GM19455 (cell line): Measurements from ENCODE around the gene SETD1B.
"Not testable (repeated sequence)": the region's sequence is repeated elsewhere in the genome, so short reads cannot be mapped to it uniquely, and the experiment has no call there.

Source experiments
- ATAC-seq: cut with Tn5 transposase; IDR thresholded peaks from one replicate; pipeline ENCODE4 v1.9.1; 2021; ENCODE audit not compliant: unreplicated experiment

Gene SETD1B

DNA sequence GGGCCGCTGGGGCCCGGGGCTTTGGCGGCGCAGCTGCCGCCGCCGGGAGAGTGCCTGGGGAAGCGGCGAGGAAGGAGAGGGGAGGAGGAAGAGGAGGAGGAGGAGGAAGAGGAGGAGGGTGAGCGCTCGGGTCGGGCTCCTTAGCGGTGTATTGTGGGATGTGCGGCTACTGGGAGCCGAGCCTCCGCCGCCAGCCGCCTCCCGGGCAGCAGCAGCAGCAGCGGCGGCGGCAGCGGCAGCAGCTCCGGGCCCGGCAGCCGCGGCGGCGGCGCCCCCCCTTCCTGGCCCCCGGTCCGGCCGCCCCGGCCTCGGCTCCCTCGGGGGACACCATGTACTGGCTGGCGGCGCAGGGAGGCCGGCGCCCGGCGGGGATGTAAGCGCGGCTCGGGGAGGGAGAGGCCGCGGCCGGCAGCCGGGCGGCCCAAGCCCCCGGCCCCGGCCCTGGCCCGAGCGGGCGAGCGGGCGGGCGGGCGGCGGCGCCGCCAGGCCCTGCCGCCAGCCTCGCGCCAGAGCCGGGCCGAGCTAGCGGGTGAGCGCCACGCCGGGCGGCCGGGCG is at the start of gene SETD1B:
Gene SETD1B (plus strand): TSS at position 149 of the 556 bp plus-strand sequence. CDS start 729 bp downstream, outside the sequence.
- ATAC-seq: no peak

DNA sequence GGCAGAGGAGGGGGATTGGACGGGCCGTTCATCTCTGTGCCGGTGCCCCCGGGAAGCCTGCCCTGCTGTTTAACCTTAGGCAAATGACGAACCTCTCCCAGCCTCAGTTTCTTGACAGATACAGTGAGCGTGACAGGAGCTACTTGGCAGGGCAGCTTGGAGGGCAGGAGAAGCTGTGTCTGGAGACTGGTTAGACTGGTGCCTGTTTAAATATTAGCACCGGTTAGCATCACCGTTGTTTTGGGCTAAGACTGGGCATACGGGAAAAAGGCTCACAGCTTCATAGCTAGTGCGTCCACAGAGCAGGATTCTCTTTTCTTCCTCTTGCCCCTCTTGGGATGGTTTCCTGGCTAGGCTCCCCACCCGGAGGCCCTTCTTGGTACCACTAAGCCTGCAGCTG is 49.0 kb upstream of the SETD1B start:
- no peak for ATAC-seq

DNA sequence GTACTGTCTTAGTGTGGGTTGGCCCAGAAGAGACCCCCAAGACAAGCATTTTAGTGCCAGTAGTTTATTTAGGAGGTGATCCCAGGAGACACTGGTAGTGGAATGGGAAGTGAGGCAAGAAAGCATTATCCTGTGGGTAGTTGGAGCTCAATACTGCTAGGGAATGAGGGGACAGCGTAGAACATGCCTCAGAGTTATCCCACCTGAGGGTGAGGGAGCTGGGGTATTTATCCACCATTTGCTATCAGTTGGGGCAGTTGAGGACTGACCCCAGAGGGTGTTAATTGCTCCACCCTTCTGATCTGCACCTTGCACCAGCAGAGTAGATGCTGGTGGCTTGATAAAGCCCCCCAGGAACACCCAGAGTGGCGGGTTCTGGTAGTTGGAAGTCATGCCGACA is 48.2 kb upstream of the SETD1B start:
- ATAC-seq: no peak

DNA sequence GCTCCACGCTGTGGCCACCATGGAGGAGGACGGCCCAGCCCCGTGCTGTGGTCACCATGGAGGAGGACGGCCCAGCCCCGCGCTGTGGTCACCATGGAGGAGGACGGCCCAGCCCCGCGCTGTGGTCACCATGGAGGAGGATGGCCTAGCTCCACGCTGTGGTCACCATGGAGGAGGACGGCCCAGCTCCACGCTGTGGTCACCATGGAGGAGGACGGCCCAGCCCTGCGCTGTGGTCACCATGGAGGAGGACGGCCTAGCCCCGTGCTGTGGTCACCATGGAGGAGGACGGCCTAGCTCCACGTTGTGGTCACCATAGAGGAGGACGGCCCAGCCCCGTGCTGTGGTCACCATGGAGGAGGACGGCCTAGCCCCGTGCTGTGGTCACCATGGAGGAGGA is 45.3 kb upstream of the SETD1B start:
- ATAC-seq: not testable (repeated sequence)

- no peak for ATAC-seq
Observed at GRCh38 chr12:121762269-121762668, 41.5 kb upstream of the SETD1B start.

- ATAC-seq: no peak
Observed at GRCh38 chr12:121764808-121765207, 39.0 kb upstream of the SETD1B start.

- no peak for ATAC-seq
Observed at GRCh38 chr12:121765573-121765972, 38.2 kb upstream of the SETD1B start.

GRCh38 chr12:121766290-121767039 is 37.3 kb upstream of the SETD1B start:
- ATAC-seq: no peak

- ATAC-seq: no peak
Observed at GRCh38 chr12:121767525-121768016, 36.2 kb upstream of the SETD1B start.

- no peak for ATAC-seq
Observed at GRCh38 chr12:121769297-121769830, 34.4 kb upstream of the SETD1B start.

- ATAC-seq: no peak
Observed at GRCh38 chr12:121769831-121770301, 33.9 kb upstream of the SETD1B start.

GRCh38 chr12:121770388-121770787 is 33.4 kb upstream of the SETD1B start:
- ATAC-seq: no peak

DNA sequence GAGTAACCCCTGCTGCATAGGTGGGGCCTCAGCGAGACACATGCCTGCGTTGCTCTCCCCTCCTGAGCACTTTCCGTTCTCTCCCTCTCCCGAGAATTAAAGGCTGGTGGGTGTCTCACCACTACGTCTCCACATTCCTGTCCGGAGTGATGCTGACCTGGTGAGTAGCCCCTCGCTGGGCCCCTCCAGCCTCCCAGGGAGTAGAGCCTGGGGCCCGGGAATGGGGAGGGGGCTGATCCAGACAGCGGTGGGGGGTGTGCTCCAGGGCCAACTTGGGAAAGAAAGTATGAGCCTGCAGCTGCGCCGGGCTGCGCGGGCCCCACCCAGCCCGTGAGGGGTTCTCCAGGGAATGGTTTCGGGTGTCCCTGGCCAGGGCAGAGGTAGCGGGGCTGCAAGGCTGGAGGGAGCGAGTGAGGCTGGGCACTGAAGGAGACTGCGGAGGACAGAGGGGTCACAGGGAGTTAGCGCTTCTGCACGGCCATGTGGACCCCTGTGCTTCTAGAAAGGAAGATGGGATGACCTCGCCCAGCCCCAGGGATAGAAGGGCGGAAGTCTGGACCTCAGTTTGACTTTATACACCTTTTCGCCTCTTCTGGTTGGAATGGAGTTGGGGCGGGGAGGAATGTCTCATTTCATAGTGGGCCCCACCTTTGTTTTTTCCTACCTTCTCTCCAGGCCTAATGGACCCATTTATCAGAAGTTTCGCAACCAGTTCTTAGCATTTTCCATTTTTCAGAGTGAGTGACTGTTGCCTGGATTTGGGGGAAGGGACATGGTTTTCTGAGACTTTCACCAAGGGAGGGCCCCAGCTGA is 32.8 kb upstream of the SETD1B start:
- no peak for ATAC-seq

GRCh38 chr12:121773011-121773777 is 30.6 kb upstream of the SETD1B start:
- ATAC-seq: peak; percentile 64

DNA sequence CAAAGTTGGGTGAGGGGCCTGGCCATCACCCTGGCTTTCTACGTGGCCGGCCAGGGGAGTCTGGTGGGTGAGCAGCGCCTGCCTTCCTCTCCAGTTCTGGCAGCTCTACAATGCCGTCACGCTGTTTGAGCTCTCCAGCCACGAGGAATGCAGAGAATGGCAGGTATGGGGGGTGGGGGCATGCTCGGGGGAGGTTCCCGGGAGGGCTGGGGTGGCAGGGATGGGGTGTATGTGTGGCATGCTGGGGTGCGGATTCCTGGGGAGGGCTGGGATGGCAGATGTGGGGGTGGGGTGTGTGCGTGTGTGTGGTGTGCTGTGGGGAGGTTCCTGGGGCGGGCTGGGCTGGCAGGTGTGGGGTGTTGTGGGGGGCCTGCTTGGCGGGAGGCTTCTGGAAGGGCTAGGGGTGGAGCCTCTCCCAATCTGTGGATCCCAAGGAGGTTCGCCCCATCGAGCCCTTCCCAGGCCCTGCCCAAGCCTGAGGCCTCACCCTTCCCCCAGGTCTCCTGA is 28.8 kb upstream of the SETD1B start:
- no peak for ATAC-seq

DNA sequence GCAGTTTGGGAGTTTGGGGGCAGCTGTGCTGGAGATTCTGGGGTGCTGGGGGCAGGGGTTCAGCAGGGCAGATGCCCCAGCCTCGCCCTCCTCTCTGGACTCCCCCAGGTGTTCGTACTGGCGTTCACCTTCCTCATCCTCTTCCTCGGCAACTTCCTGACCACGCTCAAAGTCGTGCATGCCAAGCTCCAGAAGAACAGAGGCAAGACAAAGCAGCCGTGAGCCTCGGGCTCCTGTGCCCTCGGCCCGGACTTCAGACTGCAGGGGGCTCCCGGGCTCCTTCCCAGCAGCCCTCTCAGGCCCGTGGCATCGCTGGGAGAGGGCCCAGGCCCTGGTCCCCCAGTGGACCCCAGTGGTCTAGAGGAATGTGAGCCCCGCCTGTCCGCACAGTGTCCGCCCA is 28.3 kb upstream of the SETD1B start:
- ATAC-seq: no peak

DNA sequence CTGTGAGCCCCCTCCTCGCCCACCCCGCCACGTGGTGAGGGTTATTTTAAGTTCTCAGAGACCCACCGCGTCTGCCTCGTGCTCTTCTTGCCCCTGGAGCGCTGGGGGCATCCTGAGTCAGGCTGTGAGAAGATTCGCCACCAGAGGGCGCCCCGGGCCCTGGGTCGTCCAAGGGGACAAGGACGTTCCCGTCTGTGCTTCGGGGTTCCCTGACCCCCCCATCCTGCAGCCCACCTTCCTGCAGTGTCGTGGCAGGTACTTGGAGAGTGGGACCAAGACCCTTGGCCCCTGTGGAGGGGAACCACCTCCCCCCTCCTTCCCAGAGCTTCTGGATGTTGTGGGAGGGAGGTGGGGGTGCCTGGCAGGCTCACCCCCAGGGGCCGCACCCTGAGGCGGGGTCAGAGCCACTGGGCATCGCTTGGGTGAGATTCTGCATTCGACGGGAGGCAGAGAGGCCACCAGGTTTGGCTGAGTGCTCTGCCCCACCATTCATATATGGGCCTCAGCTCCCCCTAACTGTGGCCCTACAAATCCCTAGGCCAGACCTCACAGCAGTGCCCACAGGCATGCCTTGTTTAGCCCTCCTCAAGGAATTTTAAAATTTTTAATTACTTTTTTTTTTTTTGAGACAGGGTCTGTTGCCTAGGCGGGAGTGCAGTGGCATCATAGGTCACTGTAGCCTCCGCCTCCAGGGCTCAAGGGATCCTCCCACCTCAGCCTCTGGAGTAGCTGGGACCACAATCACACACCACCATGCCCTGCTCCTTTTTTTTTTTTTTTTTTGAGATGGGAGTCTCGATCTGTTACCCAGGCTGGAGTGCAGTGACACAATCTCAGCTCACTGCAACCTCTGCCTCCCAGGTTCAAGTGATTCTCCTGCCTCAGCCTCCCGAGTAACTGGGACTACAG is 27.4 kb upstream of the SETD1B start:
- ATAC-seq: no peak

- no peak for ATAC-seq
Observed at GRCh38 chr12:121778567-121779421, 25.0 kb upstream of the SETD1B start.
